Stimulated activated CD8-positive, alpha-beta memory T cell treated with anti-CD3 and anti-CD28 coated beads, Interleukin-7, amount 100 ng/mL, for 1 hour (primary cell): ENCODE data around the gene DNLZ.

Experiments used
- DNase-seq, 2 donors: peaks; one replicate each; pipeline ENCODE4 v3.0.0-alpha.2; 2020; ENCODE audit warnings: low read depth in 2 of 2

Gene DNLZ

GRCh38 chr9:136316896-136317676 is 46.5 kb downstream of the DNLZ start:
- DNase-seq = no peak

- peak in 1 of 2 donors; percentile 13 for DNase-seq
Measured at GRCh38 chr9:136316271-136316751, 47.2 kb downstream of the DNLZ start.

DNA sequence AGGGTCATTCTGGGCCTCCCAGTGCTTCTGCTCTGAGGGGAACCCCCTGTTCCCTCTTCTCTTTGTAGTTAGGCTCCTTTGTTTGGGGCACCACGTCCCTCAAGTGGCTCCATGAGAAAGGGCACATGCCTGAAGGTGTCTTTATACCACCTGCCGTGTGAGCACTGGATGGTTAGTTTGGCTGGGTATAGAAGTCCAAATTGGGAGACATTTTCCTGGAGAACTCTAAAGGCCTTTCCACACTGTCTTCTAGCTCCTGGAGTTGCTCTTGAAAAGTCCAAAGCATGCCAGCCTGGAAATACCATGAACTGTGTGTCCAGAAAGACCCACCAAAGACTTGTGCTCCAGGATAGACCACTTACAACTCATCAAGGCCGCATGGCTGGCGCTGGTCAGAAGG is 48.6 kb downstream of the DNLZ start:
- DNase-seq = no peak

GRCh38 chr9:136314056-136314416 is 49.5 kb downstream of the DNLZ start:
- DNase-seq = no peak

GRCh38 chr9:136313111-136314055 is 50.2 kb downstream of the DNLZ start:
- DNase-seq = no peak

- no peak for DNase-seq
Measured at GRCh38 chr9:136312436-136312835, 51.1 kb downstream of the DNLZ start.

DNA sequence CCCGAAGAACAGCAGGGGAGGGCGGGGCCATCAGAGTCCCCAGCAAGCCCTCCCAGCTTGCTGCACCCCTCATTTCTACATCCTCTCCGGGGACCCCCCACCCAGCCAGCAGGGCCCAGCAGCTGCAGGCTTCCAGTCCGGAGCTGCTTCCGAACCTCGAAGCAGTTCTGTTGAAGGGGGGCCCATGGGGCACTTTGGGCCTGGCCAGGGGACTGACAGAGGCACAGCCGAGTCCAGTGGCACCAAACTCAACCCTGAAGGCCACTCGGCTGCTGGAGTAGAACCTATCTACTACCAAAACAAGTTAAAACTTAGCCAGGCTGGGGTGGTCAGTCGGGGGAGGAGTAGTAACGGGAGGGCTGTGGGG is 51.6 kb downstream of the DNLZ start:
- DNase-seq = no peak

GRCh38 chr9:136311051-136312008 is 52.2 kb downstream of the DNLZ start:
- no peak for DNase-seq

GRCh38 chr9:136310273-136311030 is 53.1 kb downstream of the DNLZ start:
- no peak for DNase-seq

GRCh38 chr9:136309806-136310220 is 53.7 kb downstream of the DNLZ start:
- no peak for DNase-seq
